Spleen (tissue), 11 donors: ENCODE measurements around the gene SEC22A. TPM values are rescaled to one million over a fixed set of nuclear protein-coding genes. Genes with fewer than 3 reads are reported as not detected.

Source experiments
- DNase-seq: peaks from one replicate; pipeline ENCODE4 v3.0.0-alpha.2; 2020
- H3K27ac ChIP-seq, 8 donors: fragments of 200-600 bp; sonication (generic) in 7 of 8; 1 replicate in 4 of 8; 2 replicates in 4 of 8; pipeline versions ENCODE4 v1.5.0 to v1.8.0; 2016 to 2021; ENCODE audit warnings: inconsistent platforms in 4 of 8, mild to moderate bottlenecking in 4 of 8, moderate library complexity in 1 of 8
- H3K27me3 ChIP-seq, 7 donors: fragments of 200-600 bp; sonication (generic) in 6 of 7; replicated peaks in 1 of 7; 1 replicate in 4 of 7; 2 replicates in 3 of 7; pipeline versions ENCODE4 v1.5.0 to v1.8.0; 2016 to 2021; ENCODE audit warnings: inconsistent platforms in 3 of 7, mild to moderate bottlenecking in 1 of 7
- H3K36me3 ChIP-seq, 6 donors: fragments of 200-600 bp; sonication (generic) in 5 of 6; 1 replicate in 4 of 6; 2 replicates in 2 of 6; pipeline versions ENCODE4 v1.5.0 to v1.8.0; 2016 to 2021; ENCODE audit warnings: inconsistent platforms in 2 of 6
- H3K4me1 ChIP-seq, 6 donors: fragments of 200-600 bp; sonication (generic) in 5 of 6; 1 replicate in 3 of 6; 2 replicates in 3 of 6; pipeline versions ENCODE4 v1.5.0 to v1.8.0; 2016 to 2021; ENCODE audit warnings: inconsistent platforms in 3 of 6
- H3K4me3 ChIP-seq, 8 donors: fragments of 200-600 bp; sonication (generic) in 7 of 8; 1 replicate in 4 of 8; 2 replicates in 4 of 8; pipeline versions ENCODE4 v1.5.0 to v1.8.0; 2016 to 2021; ENCODE audit warnings: inconsistent platforms in 4 of 8, mild to moderate bottlenecking in 4 of 8, moderate library complexity in 2 of 8
- H3K9me3 ChIP-seq, 8 donors: fragments of 200-600 bp; sonication (generic) in 7 of 8; 1 replicate in 4 of 8; 2 replicates in 4 of 8; pipeline versions ENCODE4 v1.5.0 to v1.8.0; 2016 to 2021; ENCODE audit warnings: inconsistent platforms in 4 of 8
- POLR2A ChIP-seq, 3 donors: fragments of 450-650 bp; IDR thresholded peaks; one replicate each; pipeline ENCODE4 v1.5.1; 2017; ENCODE audit warnings: antibody characterized with exemption in 3 of 3, mild to moderate bottlenecking in 1 of 3
- POLR2AphosphoS5 ChIP-seq, 3 donors: sonication (generic); formaldehyde crosslinking; IDR thresholded peaks; one replicate each; pipeline ENCODE4 v1.5.1; 2017; ENCODE audit warnings: antibody characterized with exemption in 3 of 3
- WGBS, 5 donors: extraction: QIAGEN DNeasy Blood & Tissue Kit in 3 of 5; methylation state at CpG; one replicate each; pipeline versions ENCODE4 v1.1.5 to v1.1.7; 2013 to 2018; 5-methylcytosine and 5-hydroxymethylcytosine counted together
- intact Hi-C: fragments of 100-400 bp; cut with DNase I; formaldehyde crosslinking; loops from one replicate; pipeline ENCODE4 v1.15.0; 2023; ENCODE audit warnings: low total_unique reads
- polyA plus RNA-seq, 3 donors: library from polyadenylated mRNA; stranded (reverse); fragments of 200-250 nt; gene quantifications; one replicate each; pipeline ENCODE4 v1.2.1, GENCODE V29; 2013
- total RNA-seq, 7 donors: library from RNA; depleted of rRNA in 3 of 7; stranded (reverse); fragments of >200 nt in 3 of 7; fragmentation: NEBNext Ultra II Directional in 4 of 7; extraction: Animal tissue kit (Norgen Biotek cat#: 25700) in 4 of 7; gene quantifications; one replicate each; pipeline versions ENCODE4 v1.1.0 to v1.2.1, GENCODE V29; 2016 to 2021
- TF ChIP-seq, protein P1 (sequence below), 11 experiments: fragments of 200-600 bp in 7 of 11; fragments of 450-650 bp in 4 of 11; sonication (generic) in 4 of 11; IDR thresholded peaks in 8 of 11; conservative IDR thresholded peaks in 3 of 11; 1 replicate in 7 of 11; 2 replicates in 4 of 11; pipeline versions ENCODE4 v1.4.0 to v1.8.0; 2016 to 2021; ENCODE audit warnings: antibody characterized with exemption in 11 of 11, inconsistent platforms in 4 of 11, mild to moderate bottlenecking in 1 of 11
- donor health status: healthy with polysubstance abuse.
- donor health status: DM: no; HTN: no; CAD: no; lungs with moderate emphysema.
- donor health status: DM: no; HTN: no; CAD: no.
- donor health status: Bipolar disorder and iron deficiency.
- donor health status: healthy.
- donor health status: DM: no; HTN: no; CAD: no.
- donor health status: DM: yes; HTN: yes; CAD: no.

SEC22A gene
- total and polyA plus RNA-seq, 10 donors = 6.8 to 40.6 (median 14.2) TPM

DNA sequence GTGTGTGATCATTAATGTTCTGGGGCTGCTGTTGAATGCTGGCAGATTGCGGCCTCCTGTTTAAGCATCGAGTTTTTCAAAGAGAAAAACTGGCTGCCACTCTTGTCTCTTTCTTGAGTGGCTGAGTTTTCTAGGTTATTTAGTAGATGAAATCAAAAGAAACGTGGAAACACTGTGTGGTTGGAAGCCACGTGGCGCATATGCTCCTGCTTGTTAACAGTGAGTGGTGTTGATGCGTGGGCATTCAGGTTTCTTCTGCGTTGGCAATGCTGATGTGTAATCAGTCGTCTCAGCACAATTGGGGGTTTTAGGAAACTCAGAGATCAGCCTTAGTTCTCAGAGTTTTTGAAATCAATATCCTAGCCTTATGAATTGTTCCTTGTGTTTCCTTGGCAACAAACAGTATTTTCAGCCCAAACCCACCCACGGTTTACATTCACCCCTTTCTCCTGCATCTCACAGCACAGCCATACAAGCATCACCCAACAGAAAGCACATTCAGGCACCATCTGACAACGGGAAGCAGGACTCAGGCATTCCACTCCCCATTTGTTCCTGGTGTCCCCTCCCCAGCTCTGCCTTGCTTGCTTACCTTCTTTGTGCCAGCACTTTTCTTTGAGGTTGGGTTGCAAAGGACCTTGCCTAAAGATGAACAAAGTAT, 74.7 kb downstream of the SEC22A start:
- H3K27me3 ChIP-seq = no peaks in the 10 kb centered on the region
- no peak overlapping the region for H3K4me3 ChIP-seq
- H3K4me1 ChIP-seq = no peaks in the 10 kb centered on the region
- TF ChIP-seq, protein P1, sequence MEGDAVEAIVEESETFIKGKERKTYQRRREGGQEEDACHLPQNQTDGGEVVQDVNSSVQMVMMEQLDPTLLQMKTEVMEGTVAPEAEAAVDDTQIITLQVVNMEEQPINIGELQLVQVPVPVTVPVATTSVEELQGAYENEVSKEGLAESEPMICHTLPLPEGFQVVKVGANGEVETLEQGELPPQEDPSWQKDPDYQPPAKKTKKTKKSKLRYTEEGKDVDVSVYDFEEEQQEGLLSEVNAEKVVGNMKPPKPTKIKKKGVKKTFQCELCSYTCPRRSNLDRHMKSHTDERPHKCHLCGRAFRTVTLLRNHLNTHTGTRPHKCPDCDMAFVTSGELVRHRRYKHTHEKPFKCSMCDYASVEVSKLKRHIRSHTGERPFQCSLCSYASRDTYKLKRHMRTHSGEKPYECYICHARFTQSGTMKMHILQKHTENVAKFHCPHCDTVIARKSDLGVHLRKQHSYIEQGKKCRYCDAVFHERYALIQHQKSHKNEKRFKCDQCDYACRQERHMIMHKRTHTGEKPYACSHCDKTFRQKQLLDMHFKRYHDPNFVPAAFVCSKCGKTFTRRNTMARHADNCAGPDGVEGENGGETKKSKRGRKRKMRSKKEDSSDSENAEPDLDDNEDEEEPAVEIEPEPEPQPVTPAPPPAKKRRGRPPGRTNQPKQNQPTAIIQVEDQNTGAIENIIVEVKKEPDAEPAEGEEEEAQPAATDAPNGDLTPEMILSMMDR (IDR thresholded peaks at IDR 0.05 in 8 of 11, conservative IDR thresholded peaks at IDR 0.05 in 3 of 11) = no peak
- TF ChIP-seq POLR2A (IDR thresholded peaks at IDR 0.05) = no peak
- no peak for TF ChIP-seq POLR2AphosphoS5 (IDR thresholded peaks at IDR 0.05)
- no peak overlapping the region for H3K27ac ChIP-seq
- WGBS, 5 donors = 83 to 85% (median 84%) methylated on average over 10 of the region's 10 CpGs
- H3K9me3 ChIP-seq = no peaks in the 10 kb centered on the region
- H3K36me3 ChIP-seq = peaks cover 0 to 27% (median 4%) of the 10 kb centered on the region in 6 donors
- DNase-seq = no peak
- intact Hi-C loops = no loop called here

DNA sequence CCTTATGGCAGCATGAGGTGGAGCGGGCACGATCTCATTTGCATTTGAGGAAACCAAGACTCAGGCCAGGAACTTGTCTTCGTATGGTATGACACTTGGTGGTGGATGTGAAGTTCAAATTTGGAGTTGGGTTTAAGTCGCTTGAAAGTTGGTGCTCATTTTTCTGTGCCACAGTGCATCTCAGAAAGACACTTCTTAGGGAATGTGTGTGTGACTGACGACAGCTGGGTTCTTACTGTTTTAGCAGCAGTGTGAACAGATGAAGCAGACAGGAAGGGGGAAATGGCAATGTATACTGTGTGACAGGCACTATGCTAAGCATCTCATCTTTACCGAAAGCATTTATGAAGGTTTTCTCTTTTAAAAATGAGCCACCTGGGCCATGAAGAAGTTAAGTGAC, 75.4 kb downstream of the SEC22A start:
- Histone ChIP-seq H3K9me3 (no peaks in the 10 kb centered on the region), H3K27me3 (no peaks in the 10 kb centered on the region), H3K4me3 (no peak overlapping the region), H3K36me3 (peaks cover 0 to 24% (median under 1%) of the 10 kb centered on the region in 6 donors), H3K27ac (no peak overlapping the region), H3K4me1 (no peaks in the 10 kb centered on the region)
- TF ChIP-seq POLR2AphosphoS5 (IDR thresholded peaks at IDR 0.05) = no peak
- TF ChIP-seq POLR2A (IDR thresholded peaks at IDR 0.05) = no peak
- TF ChIP-seq, protein P1 (IDR thresholded peaks at IDR 0.05 in 8 of 11, conservative IDR thresholded peaks at IDR 0.05 in 3 of 11) = no peak
- 78 to 89% (median 84%) methylated on average over 6 of the region's 6 CpGs for WGBS, 5 donors
- no peak for DNase-seq
- intact Hi-C loops = no loop called here

DNA sequence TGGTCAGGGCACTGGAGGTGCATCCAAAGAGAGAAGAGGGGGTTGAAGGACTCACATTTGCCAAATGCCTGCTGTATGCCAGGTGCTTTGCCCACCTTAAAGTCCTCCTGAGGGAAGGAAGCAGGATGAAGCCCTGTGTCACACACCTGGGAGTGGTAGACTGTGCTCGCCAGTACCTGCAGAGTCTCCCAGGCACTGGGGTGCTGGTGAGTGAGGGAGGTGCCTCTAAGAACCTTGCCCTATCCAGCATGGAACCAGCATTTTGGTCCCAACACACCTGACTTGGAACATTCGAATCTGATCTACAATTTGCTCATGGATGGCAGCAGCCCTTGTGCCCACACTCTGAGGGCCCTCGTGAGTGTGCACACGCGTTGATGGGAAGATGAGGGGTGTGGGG, 76.7 kb downstream of the SEC22A start:
- 86 to 95% (median 91%) methylated on average over 4 to 5 of the region's 5 CpGs for WGBS, 5 donors
- Histone ChIP-seq H3K27me3 (no peaks in the 10 kb centered on the region), H3K4me1 (no peaks in the 10 kb centered on the region), H3K27ac (no peak overlapping the region), H3K36me3 (peaks cover 0 to 27% (median 0%) of the 10 kb centered on the region in 6 donors), H3K4me3 (no peak overlapping the region), H3K9me3 (no peaks in the 10 kb centered on the region)
- DNase-seq = no peak
- TF ChIP-seq POLR2A (IDR thresholded peaks at IDR 0.05) (no peak), POLR2AphosphoS5 (IDR thresholded peaks at IDR 0.05) (no peak)
- TF ChIP-seq, protein P1 (IDR thresholded peaks at IDR 0.05 in 8 of 11, conservative IDR thresholded peaks at IDR 0.05 in 3 of 11) = no peak
- intact Hi-C loops = no loop called here

DNA sequence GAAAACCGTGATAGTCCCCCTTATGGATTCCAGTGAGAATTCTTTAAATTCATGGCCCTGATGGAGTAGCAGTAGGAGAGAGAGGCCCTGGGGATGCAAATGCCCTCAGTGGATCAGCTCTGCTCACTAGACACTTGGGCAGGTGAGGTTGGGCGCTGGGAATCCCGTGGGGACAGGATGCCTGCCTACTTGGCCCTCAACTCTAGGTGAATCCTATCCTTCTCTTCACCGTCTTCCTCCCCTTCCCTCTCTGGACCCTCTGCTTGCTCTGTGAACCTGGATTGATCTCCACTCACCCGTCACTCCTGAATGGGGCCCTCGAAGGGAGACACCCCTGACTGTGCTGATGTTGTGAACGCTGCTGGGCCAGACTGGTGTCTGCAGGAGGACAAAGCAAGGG, 77.4 kb downstream of the SEC22A start:
- Histone ChIP-seq H3K4me3 (no peak overlapping the region), H3K36me3 (peaks cover 0 to 29% (median 0%) of the 10 kb centered on the region in 6 donors), H3K9me3 (no peaks in the 10 kb centered on the region), H3K27me3 (no peaks in the 10 kb centered on the region), H3K27ac (no peak overlapping the region), H3K4me1 (peaks cover 0 to under 1% (median 0%) of the 10 kb centered on the region in 6 donors)
- WGBS, 5 donors = 77 to 90% (median 81%) methylated on average over 7 of the region's 7 CpGs
- intact Hi-C loops = no loop called here
- DNase-seq = no peak
- TF ChIP-seq, protein P1 (IDR thresholded peaks at IDR 0.05 in 8 of 11, conservative IDR thresholded peaks at IDR 0.05 in 3 of 11) = no peak
- TF ChIP-seq POLR2AphosphoS5 (IDR thresholded peaks at IDR 0.05) (no peak), POLR2A (IDR thresholded peaks at IDR 0.05) (no peak)
